Right ventricle myocardium superior (tissue), 1 donor: Measurements from ENCODE around the gene GET4. TPM values are rescaled to one million over a fixed set of nuclear protein-coding genes. Genes with fewer than 3 reads are reported as not detected.

ENCODE experiments used
- ATAC-seq: fragments of 200-7000 bp; cut with Tn5 transposase; one replicate; pipeline ENCODE4 v1.9.1; 2020; ENCODE audit warnings: mild to moderate bottlenecking; ENCODE audit not compliant: poor library complexity
- DNase-seq: peaks from one replicate; pipeline ENCODE4 v3.0.0-alpha.2; 2020
- intact Hi-C: fragments of 100-400 bp; cut with DNase I; formaldehyde crosslinking; loops from one replicate; pipeline ENCODE4 v1.11.2; 2022
- total RNA-seq: library from RNA; stranded (reverse); fragmentation: NEBNext Ultra II Directional; extraction: Animal tissue kit (Norgen Biotek cat#: 25700); gene quantifications from one replicate; pipeline ENCODE4 v1.2.1, GENCODE V29; 2021
- donor health status: DM: no; HTN: yes; CAD: no; lungs with severe emphysema.

GET4 gene
- total RNA-seq, 1 donor from 2014 or later: 20.6 TPM

- DNase-seq: no peak
- ATAC-seq: no peak
- intact Hi-C loops: no loop called here
These were observed 16.6 kb downstream of the GET4 start for GRCh38 chr7:892648-893593.

GRCh38 chr7:893686-894085 is 17.3 kb downstream of the GET4 start:
- ATAC-seq (no peak), DNase-seq (no peak)
- intact Hi-C loops: no loop called here

- no peak for DNase-seq
- ATAC-seq: no peak
- intact Hi-C loops: no loop called here
These were observed 18.0 kb downstream of the GET4 start for GRCh38 chr7:894164-894867.

GRCh38 chr7:894927-895450 is 18.6 kb downstream of the GET4 start:
- intact Hi-C loops: no loop called here
- ATAC-seq (no peak), DNase-seq (no peak)

GRCh38 chr7:895451-896052 is 19.2 kb downstream of the GET4 start:
- DNase-seq (no peak), ATAC-seq (no peak)
- intact Hi-C loops: no loop called here

GRCh38 chr7:896346-897075 is 20.2 kb downstream of the GET4 start:
- intact Hi-C loops: no loop called here
- no peak for ATAC-seq
- no peak for DNase-seq

- DNase-seq (no peak), ATAC-seq (no peak)
- intact Hi-C loops: no loop called here
These were observed 20.7 kb downstream of the GET4 start for GRCh38 chr7:897086-897485.

GRCh38 chr7:897771-898376 is 21.5 kb downstream of the GET4 start:
- DNase-seq (no peak), ATAC-seq (peak; percentile 16)
- intact Hi-C loops: no loop called here

- DNase-seq (no peak), ATAC-seq (no peak)
- intact Hi-C loops: no loop called here
These were observed 22.1 kb downstream of the GET4 start for GRCh38 chr7:898460-898854.

GRCh38 chr7:898855-899681 is 22.7 kb downstream of the GET4 start:
- ATAC-seq: no peak

GRCh38 chr7:899806-900205 is 23.5 kb downstream of the GET4 start:
- intact Hi-C loops: no loop called here
- ATAC-seq (no peak), DNase-seq (no peak)

More at GRCh38 chr7:898855-899681, 22.7 kb downstream of the GET4 start:
- intact Hi-C loops: no loop called here
- no peak for DNase-seq

GRCh38 chr7:900331-901040 is 24.1 kb downstream of the GET4 start:
- ATAC-seq (no peak), DNase-seq (no peak)
- intact Hi-C loops: no loop called here

GRCh38 chr7:901041-901387 is 24.7 kb downstream of the GET4 start:
- intact Hi-C loops: no loop called here
- ATAC-seq (peak; percentile 2), DNase-seq (no peak)

GRCh38 chr7:901388-902154 is 25.2 kb downstream of the GET4 start:
- intact Hi-C loops: no loop called here
- peak; percentile 86 for DNase-seq

GRCh38 chr7:902996-903395 is 26.6 kb downstream of the GET4 start:
- intact Hi-C loops: no loop called here
- ATAC-seq: no peak
- DNase-seq: no peak

More at GRCh38 chr7:901388-902154, 25.2 kb downstream of the GET4 start:
- ATAC-seq: peak; percentile 47
